H9 (cell line): Measurements from ENCODE around the gene SLC36A2. TPM values are rescaled to one million over a fixed set of nuclear protein-coding genes. Genes with fewer than 3 reads are reported as not detected.
"Not testable (repeated sequence)": the region's sequence is repeated elsewhere in the genome, so short reads cannot be mapped to it uniquely, and the experiment has no call there.

Source experiments
- DNase-seq: peaks from one replicate; pipeline ENCODE4 v3.0.0-alpha.2; 2017
- H2AFZ ChIP-seq: one replicate; pipeline ENCODE4 v1.6.1; 2013; ENCODE audit warnings: mild to moderate bottlenecking, low read length, control low read depth, moderate library complexity
- H2AK5ac ChIP-seq: 2 replicates; pipeline ENCODE4 v1.6.1; 2013; ENCODE audit warnings: low read length, control low read depth, mixed read lengths; ENCODE audit not compliant: insufficient read length
- H2BK120ac ChIP-seq: one replicate; pipeline ENCODE4 v1.6.1; 2013; ENCODE audit warnings: low read depth, mild to moderate bottlenecking, low read length, control low read depth, inconsistent platforms; ENCODE audit not compliant: poor library complexity, severe bottlenecking
- H2BK12ac ChIP-seq: 2 replicates; pipeline ENCODE4 v1.6.1; 2013; ENCODE audit warnings: low read length, control low read depth, mixed read lengths, low read depth; ENCODE audit not compliant: insufficient read length
- H2BK15ac ChIP-seq: 2 replicates; pipeline ENCODE4 v1.6.1; 2013; ENCODE audit warnings: low read depth, low read length, control low read depth
- H2BK20ac ChIP-seq: one replicate; pipeline ENCODE4 v1.6.1; 2013; ENCODE audit warnings: low read depth, mild to moderate bottlenecking, low read length, control low read depth, inconsistent platforms; ENCODE audit not compliant: poor library complexity, severe bottlenecking
- H2BK5ac ChIP-seq: 2 replicates; pipeline ENCODE4 v1.6.1; 2013; ENCODE audit warnings: low read length, control low read depth, mixed read lengths; ENCODE audit not compliant: insufficient read length
- H3K14ac ChIP-seq: 2 replicates; pipeline ENCODE4 v1.6.1; 2013; ENCODE audit warnings: low read length, control low read depth; ENCODE audit not compliant: insufficient read depth
- H3K18ac ChIP-seq: 2 replicates; pipeline ENCODE4 v1.6.1; 2013; ENCODE audit warnings: low read depth, mild to moderate bottlenecking, mixed read lengths, low read length, control low read depth; ENCODE audit not compliant: insufficient read length
- H3K23ac ChIP-seq: 2 replicates; pipeline ENCODE4 v1.6.1; 2013; ENCODE audit warnings: low read length, control low read depth, mixed read lengths, low read depth; ENCODE audit not compliant: insufficient read length
- H3K23me2 ChIP-seq: 2 replicates; pipeline ENCODE4 v1.6.1; 2013; ENCODE audit warnings: low read depth, mild to moderate bottlenecking, mixed read lengths, low read length, control low read depth; ENCODE audit not compliant: insufficient read length, poor library complexity, severe bottlenecking
- H3K27ac ChIP-seq: 2 replicates; pipeline ENCODE4 v1.5.1; 2013; ENCODE audit warnings: low read length, control low read depth, mixed read lengths, low read depth; ENCODE audit not compliant: insufficient read length
- H3K27me3 ChIP-seq: 2 replicates; pipeline ENCODE4 v1.6.1; 2013; ENCODE audit warnings: low read length, control low read depth, inconsistent platforms; ENCODE audit not compliant: insufficient read depth
- H3K4ac ChIP-seq: 2 replicates; pipeline ENCODE4 v1.6.1; 2013; ENCODE audit warnings: low read depth, mild to moderate bottlenecking, control low read depth, inconsistent platforms, low read length, moderate library complexity
- H3K4me1 ChIP-seq: 2 replicates; pipeline ENCODE4 v1.6.1; 2013; ENCODE audit warnings: low read length, control low read depth, inconsistent platforms; ENCODE audit not compliant: insufficient read depth
- H3K4me2 ChIP-seq: 2 replicates; pipeline ENCODE4 v1.6.1; 2013; ENCODE audit warnings: low read length, control low read depth, mixed read lengths; ENCODE audit not compliant: insufficient read length, insufficient read depth
- H3K56ac ChIP-seq: 2 replicates; pipeline ENCODE4 v1.6.1; 2013; ENCODE audit warnings: low read depth, mild to moderate bottlenecking, mixed read lengths, low read length, control low read depth; ENCODE audit not compliant: insufficient read length
- H3K79me1 ChIP-seq: 2 replicates; pipeline ENCODE4 v1.6.1; 2013; ENCODE audit warnings: low read depth, mild to moderate bottlenecking, moderate library complexity, low read length, control low read depth, inconsistent platforms; ENCODE audit not compliant: insufficient read depth, poor library complexity, severe bottlenecking
- H3K79me2 ChIP-seq: 2 replicates; pipeline ENCODE4 v1.6.1; 2013; ENCODE audit warnings: low read length, control low read depth, inconsistent platforms; ENCODE audit not compliant: insufficient read depth
- H3K9ac ChIP-seq: 2 replicates; pipeline ENCODE4 v1.6.1; 2013; ENCODE audit warnings: low read length, control low read depth, mixed read lengths; ENCODE audit not compliant: insufficient read length; ENCODE audit errors: extremely low read depth
- H3K9me3 ChIP-seq: one replicate; pipeline ENCODE4 v1.6.1; 2013; ENCODE audit warnings: low read depth, low read length, inconsistent platforms; ENCODE audit not compliant: control insufficient read depth
- H3T11ph ChIP-seq: one replicate; pipeline ENCODE4 v1.6.1; 2013; ENCODE audit warnings: mild to moderate bottlenecking, low read length, control low read depth, inconsistent platforms
- H4K20me1 ChIP-seq: one replicate; pipeline ENCODE4 v1.6.1; 2013; ENCODE audit not compliant: control insufficient read depth, insufficient read length, insufficient read depth
- H4K5ac ChIP-seq: 2 replicates; pipeline ENCODE4 v1.6.1; 2013; ENCODE audit warnings: low read depth, mild to moderate bottlenecking, mixed read lengths, low read length, control low read depth; ENCODE audit not compliant: insufficient read length
- H4K8ac ChIP-seq: replicated peaks from 2 replicates; pipeline ENCODE4 v1.6.1; 2013; ENCODE audit warnings: low read length, control low read depth, mixed read lengths, low read depth; ENCODE audit not compliant: insufficient read length
- H4K91ac ChIP-seq: 2 replicates; pipeline ENCODE4 v1.6.1; 2013; ENCODE audit warnings: low read depth, mild to moderate bottlenecking, moderate library complexity, mixed read lengths, low read length, control low read depth; ENCODE audit not compliant: insufficient read length
- H3K27ac Mint-ChIP-seq, 3 experiments: 2 replicates in 2 of 3; 3 replicates in 1 of 3; pipeline ENCODE4 v1.8.0; 2020 to 2021; ENCODE audit warnings: mixed read lengths in 3 of 3, mild to moderate bottlenecking in 1 of 3, moderate library complexity in 1 of 3
- H3K27me3 Mint-ChIP-seq: 2 replicates; pipeline ENCODE4 v1.8.0; 2021; ENCODE audit warnings: low read depth, mild to moderate bottlenecking, moderate library complexity, mixed read lengths
- H3K36me3 Mint-ChIP-seq, 3 experiments: 2 replicates in 2 of 3; 3 replicates in 1 of 3; pipeline ENCODE4 v1.8.0; 2020 to 2021; ENCODE audit warnings: low read depth in 3 of 3, mixed read lengths in 3 of 3; ENCODE audit not compliant: insufficient read depth in 1 of 3
- H3K4me1 Mint-ChIP-seq, 2 experiments: 2 replicates each; pipeline ENCODE4 v1.8.0; 2020; ENCODE audit warnings: mixed read lengths in 2 of 2
- H3K4me3 Mint-ChIP-seq, 2 experiments: 2 replicates in 1 of 2; 3 replicates in 1 of 2; pipeline ENCODE4 v1.8.0; 2020 to 2021; ENCODE audit warnings: mild to moderate bottlenecking in 2 of 2, mixed read lengths in 2 of 2, moderate library complexity in 1 of 2
- H3K9me3 Mint-ChIP-seq, 2 experiments: 2 replicates in 1 of 2; 3 replicates in 1 of 2; pipeline ENCODE4 v1.8.0; 2020; ENCODE audit warnings: mild to moderate bottlenecking in 2 of 2, mixed read lengths in 2 of 2, moderate library complexity in 1 of 2
- CTCF ChIP-seq: fragments of 200-600 bp; sonication (generic); conservative IDR thresholded peaks from 3 replicates; pipeline ENCODE4 v1.8.0; 2021; ENCODE audit warnings: antibody characterized with exemption, mild to moderate bottlenecking
- WGBS: extraction: QIAGEN DNeasy Blood & Tissue Kit; methylation state at CpG from one replicate; pipeline ENCODE4 v1.1.7; 2013; ENCODE audit warnings: missing lambda C conversion rate, low lambda C conversion rate, mixed read lengths; ENCODE audit not compliant: insufficient read length; ENCODE audit errors: extremely low coverage; 5-methylcytosine and 5-hydroxymethylcytosine counted together
- total RNA-seq: library from RNA; stranded (reverse); gene quantifications from 2 replicates; pipeline ENCODE4 v1.2.1, GENCODE V29; 2021

Gene SLC36A2
- total RNA-seq, 1 experiment from 2014 or later = 0.15 TPM

- H3K9me3 Mint-ChIP-seq = peaks cover 7 to 10% of the 10 kb centered on the region in 2 experiments; a peak in 4 of 5 replicates
- H3K27ac Mint-ChIP-seq = no peak overlapping the region
- H3K4me3 Mint-ChIP-seq = no peak overlapping the region
- no peak overlapping the region for H4K91ac ChIP-seq
- no peak overlapping the region for H4K5ac ChIP-seq
- H3K18ac ChIP-seq = no peak overlapping the region
- TF ChIP-seq CTCF = no peak
- no peak overlapping the region for H3T11ph ChIP-seq
- H3K4me1 ChIP-seq = no peaks in the 10 kb centered on the region
- H2BK12ac ChIP-seq = no peak overlapping the region
- H3K9me3 ChIP-seq = no peaks in the 10 kb centered on the region
- peaks cover 0 to 2% of the 10 kb centered on the region in 2 experiments; a peak in 1 of 4 replicates for H3K4me1 Mint-ChIP-seq
- no peak overlapping the region for H3K23ac ChIP-seq
- peaks cover 0 to 9% (median 0%) of the 10 kb centered on the region in 3 experiments; a peak in 2 of 7 replicates for H3K36me3 Mint-ChIP-seq
- no peak overlapping the region for H3K4ac ChIP-seq
- H3K14ac ChIP-seq = no peak overlapping the region
- no peak for DNase-seq
- H3K27me3 ChIP-seq = no peaks in the 10 kb centered on the region
- H2BK15ac ChIP-seq = no peak overlapping the region
- H3K9ac ChIP-seq = no peak overlapping the region
- H3K4me2 ChIP-seq = no peak overlapping the region
- H2BK120ac ChIP-seq = no peak overlapping the region
- no CpG with 5 or more reads among the region's 1 CpG for WGBS
- no peak overlapping the region for H2AFZ ChIP-seq
- peaks cover 4% of the 10 kb centered on the region for H3K23me2 ChIP-seq
- no peak overlapping the region for H2BK5ac ChIP-seq
- no peaks in the 10 kb centered on the region for H3K79me2 ChIP-seq
- H4K20me1 ChIP-seq = no peaks in the 10 kb centered on the region
- no peaks in the 10 kb centered on the region for H3K79me1 ChIP-seq
- no peak overlapping the region for H3K27ac ChIP-seq
- H2BK20ac ChIP-seq = no peak overlapping the region
- H4K8ac ChIP-seq = no peak overlapping the region
- no peaks in the 10 kb centered on the region for H3K27me3 Mint-ChIP-seq
- H3K56ac ChIP-seq = no peak overlapping the region
- no peak overlapping the region for H2AK5ac ChIP-seq
These were observed 27.2 kb upstream of the SLC36A2 start for GRCh38 chr5:151374539-151374938.

- H3K4ac ChIP-seq, H3K9ac ChIP-seq, H3K27ac ChIP-seq, H2AFZ ChIP-seq, H4K91ac ChIP-seq, H4K5ac ChIP-seq, H3K27me3 Mint-ChIP-seq, H3K23ac ChIP-seq, H4K8ac ChIP-seq, H2AK5ac ChIP-seq, H3K79me2 ChIP-seq, H3K4me2 ChIP-seq, H3K18ac ChIP-seq, H3K9me3 ChIP-seq, H3K79me1 ChIP-seq, DNase-seq, H2BK15ac ChIP-seq, H3T11ph ChIP-seq, H3K14ac ChIP-seq, H3K27ac Mint-ChIP-seq, H2BK5ac ChIP-seq, H3K23me2 ChIP-seq, H3K4me3 Mint-ChIP-seq, H2BK12ac ChIP-seq, H2BK120ac ChIP-seq, H2BK20ac ChIP-seq, H3K27me3 ChIP-seq, H3K4me1 ChIP-seq, H4K20me1 ChIP-seq, H3K56ac ChIP-seq: not testable (repeated sequence)
- WGBS = no CpG with 5 or more reads among the region's 6 CpGs
- Mint-ChIP-seq H3K9me3 (peaks cover 47 to 55% of the 10 kb centered on the region in 2 experiments), H3K4me1 (peaks cover 18 to 21% of the 10 kb centered on the region in 2 experiments), H3K36me3 (peaks cover 23 to 53% (median 36%) of the 10 kb centered on the region in 3 experiments)
These were observed 19.7 kb upstream of the SLC36A2 start for GRCh38 chr5:151367038-151367437.
